Measurements from ENCODE around the gene RNF150. TPM values are rescaled to one million over a fixed set of nuclear protein-coding genes. Genes with fewer than 3 reads are reported as not detected.

The RNF150 gene
- total RNA-seq, 1 experiment from 2014 or later = 0.14 TPM

DNA sequence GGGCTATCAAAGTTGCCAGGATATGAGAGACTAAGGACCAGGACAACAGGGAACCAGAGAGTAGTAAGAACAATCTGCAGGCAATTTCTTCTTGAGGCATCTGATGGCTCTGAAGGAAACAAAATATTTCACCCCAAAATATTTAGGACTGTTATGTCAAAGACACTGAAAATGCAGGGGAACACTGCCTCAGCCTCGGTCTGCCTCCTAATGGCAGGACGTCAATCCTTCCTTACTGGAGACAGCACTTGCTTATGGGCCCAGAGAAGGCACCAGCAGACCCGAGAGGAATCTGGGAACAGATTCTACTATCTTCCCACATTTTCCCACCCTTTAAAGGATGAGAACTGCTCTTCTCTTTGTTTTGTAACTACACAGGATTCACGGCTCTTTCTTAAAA lies 23.3 kb downstream of the RNF150 start:
- H3K36me3 ChIP-seq (ENCODE audit: control insufficient read depth, insufficient read depth, low read length) = no peaks in the 10 kb centered on the region
- no peaks in the 10 kb centered on the region for H3K36me3 Mint-ChIP-seq (ENCODE audit: insufficient read depth, unreplicated experiment)
- H3K4me1 Mint-ChIP-seq (ENCODE audit: low read depth, unreplicated experiment) = no peaks in the 10 kb centered on the region
- CTCF ChIA-PET = no interaction called here
- H3K27me3 Mint-ChIP-seq (ENCODE audit: insufficient read depth, unreplicated experiment) = peaks cover 12% of the 10 kb centered on the region
- BruUV-seq (replicated peaks) = no TSS peak
- TF ChIP-seq, protein P1, sequence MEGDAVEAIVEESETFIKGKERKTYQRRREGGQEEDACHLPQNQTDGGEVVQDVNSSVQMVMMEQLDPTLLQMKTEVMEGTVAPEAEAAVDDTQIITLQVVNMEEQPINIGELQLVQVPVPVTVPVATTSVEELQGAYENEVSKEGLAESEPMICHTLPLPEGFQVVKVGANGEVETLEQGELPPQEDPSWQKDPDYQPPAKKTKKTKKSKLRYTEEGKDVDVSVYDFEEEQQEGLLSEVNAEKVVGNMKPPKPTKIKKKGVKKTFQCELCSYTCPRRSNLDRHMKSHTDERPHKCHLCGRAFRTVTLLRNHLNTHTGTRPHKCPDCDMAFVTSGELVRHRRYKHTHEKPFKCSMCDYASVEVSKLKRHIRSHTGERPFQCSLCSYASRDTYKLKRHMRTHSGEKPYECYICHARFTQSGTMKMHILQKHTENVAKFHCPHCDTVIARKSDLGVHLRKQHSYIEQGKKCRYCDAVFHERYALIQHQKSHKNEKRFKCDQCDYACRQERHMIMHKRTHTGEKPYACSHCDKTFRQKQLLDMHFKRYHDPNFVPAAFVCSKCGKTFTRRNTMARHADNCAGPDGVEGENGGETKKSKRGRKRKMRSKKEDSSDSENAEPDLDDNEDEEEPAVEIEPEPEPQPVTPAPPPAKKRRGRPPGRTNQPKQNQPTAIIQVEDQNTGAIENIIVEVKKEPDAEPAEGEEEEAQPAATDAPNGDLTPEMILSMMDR (IDR thresholded peaks at IDR 0.05; ENCODE audit: insufficient read depth in 1 of 2, low read depth in 1 of 2, low read length in 1 of 2, severe bottlenecking in 1 of 2, unreplicated experiment in 1 of 2) = no peak
- no peak overlapping the region for H3K27ac Mint-ChIP-seq (ENCODE audit: unreplicated experiment)
- no peak for DNase-seq
- no peaks in the 10 kb centered on the region for H3K9me3 ChIP-seq
- H3K9me3 Mint-ChIP-seq (ENCODE audit: unreplicated experiment) = no peaks in the 10 kb centered on the region
- POLR2A ChIA-PET = no interaction called here
- H3K4me1 ChIP-seq = no peaks in the 10 kb centered on the region
- intact Hi-C loops (cut with micrococcal nuclease; ENCODE audit: unreplicated experiment) = no loop called here
- H3K4me3 ChIP-seq (ENCODE audit: low read depth, low read length) = no peak overlapping the region
- H3K4me3 Mint-ChIP-seq (ENCODE audit: unreplicated experiment) = no peak overlapping the region
- no peaks in the 10 kb centered on the region for H3K27me3 ChIP-seq (replicated peaks; ENCODE audit: control insufficient read depth, insufficient read depth, low read length)

- H3K36me3 ChIP-seq (ENCODE audit: control insufficient read depth, insufficient read depth, low read length) = no peaks in the 10 kb centered on the region
- no peaks in the 10 kb centered on the region for H3K4me1 ChIP-seq
- no peaks in the 10 kb centered on the region for H3K9me3 ChIP-seq
- CTCF ChIA-PET = no interaction called here
- H3K4me1 Mint-ChIP-seq (ENCODE audit: low read depth, unreplicated experiment) = no peaks in the 10 kb centered on the region
- H3K27me3 ChIP-seq (replicated peaks; ENCODE audit: control insufficient read depth, insufficient read depth, low read length) = no peaks in the 10 kb centered on the region
- intact Hi-C loops (cut with micrococcal nuclease; ENCODE audit: unreplicated experiment) = no loop called here
- H3K36me3 Mint-ChIP-seq (ENCODE audit: insufficient read depth, unreplicated experiment) = no peaks in the 10 kb centered on the region
- H3K4me3 Mint-ChIP-seq (ENCODE audit: unreplicated experiment) = no peak overlapping the region
- DNase-seq = no peak
- peaks cover 9% of the 10 kb centered on the region for H3K27me3 Mint-ChIP-seq (ENCODE audit: insufficient read depth, unreplicated experiment)
- no peaks in the 10 kb centered on the region for H3K9me3 Mint-ChIP-seq (ENCODE audit: unreplicated experiment)
- TF ChIP-seq, protein P1 (IDR thresholded peaks at IDR 0.05; ENCODE audit: insufficient read depth in 1 of 2, low read depth in 1 of 2, low read length in 1 of 2, severe bottlenecking in 1 of 2, unreplicated experiment in 1 of 2) = no peak
- no TSS peak for BruUV-seq (replicated peaks)
- POLR2A ChIA-PET = no interaction called here
- no peak overlapping the region for H3K27ac Mint-ChIP-seq (ENCODE audit: unreplicated experiment)
- H3K4me3 ChIP-seq (ENCODE audit: low read depth, low read length) = no peak overlapping the region
These were observed 25.3 kb downstream of the RNF150 start for GRCh38 chr4:141107927-141108326.

- H3K4me1 Mint-ChIP-seq (ENCODE audit: low read depth, unreplicated experiment) = no peaks in the 10 kb centered on the region
- BruUV-seq (replicated peaks) = no TSS peak
- no peaks in the 10 kb centered on the region for H3K27me3 ChIP-seq (replicated peaks; ENCODE audit: control insufficient read depth, insufficient read depth, low read length)
- H3K4me3 Mint-ChIP-seq (ENCODE audit: unreplicated experiment) = no peak overlapping the region
- H3K36me3 ChIP-seq (ENCODE audit: control insufficient read depth, insufficient read depth, low read length) = no peaks in the 10 kb centered on the region
- intact Hi-C loops (cut with micrococcal nuclease; ENCODE audit: unreplicated experiment) = no loop called here
- no peaks in the 10 kb centered on the region for H3K9me3 ChIP-seq
- ChIA-PET POLR2A (no interaction called here), CTCF (no interaction called here)
- TF ChIP-seq, protein P1 (IDR thresholded peaks at IDR 0.05; ENCODE audit: insufficient read depth in 1 of 2, low read depth in 1 of 2, low read length in 1 of 2, severe bottlenecking in 1 of 2, unreplicated experiment in 1 of 2) = no peak
- DNase-seq = no peak
- no peak overlapping the region for H3K27ac Mint-ChIP-seq (ENCODE audit: unreplicated experiment)
- no peaks in the 10 kb centered on the region for H3K9me3 Mint-ChIP-seq (ENCODE audit: unreplicated experiment)
- H3K36me3 Mint-ChIP-seq (ENCODE audit: insufficient read depth, unreplicated experiment) = no peaks in the 10 kb centered on the region
- H3K4me3 ChIP-seq (ENCODE audit: low read depth, low read length) = no peak overlapping the region
- H3K27me3 Mint-ChIP-seq (ENCODE audit: insufficient read depth, unreplicated experiment) = peaks cover 11% of the 10 kb centered on the region
- no peaks in the 10 kb centered on the region for H3K4me1 ChIP-seq
These were observed 30.9 kb downstream of the RNF150 start for GRCh38 chr4:141102367-141102766.

Data from Caco-2 (cell line).